GM12875 (cell line): ENCODE results near the gene LCLAT1.

Source experiments
- H3K4me3 ChIP-seq: one replicate; pipeline ENCODE4 v1.5.1; 2011; ENCODE audit warnings: low read depth, low read length, control low read depth
- CTCF ChIP-seq: IDR thresholded peaks from 2 replicates; pipeline ENCODE4 v1.5.1; 2011; ENCODE audit warnings: low read depth, mild to moderate bottlenecking, control low read depth, inconsistent platforms, low read length, moderate library complexity, borderline replicate concordance; ENCODE audit not compliant: insufficient read depth

The LCLAT1 gene

DNA sequence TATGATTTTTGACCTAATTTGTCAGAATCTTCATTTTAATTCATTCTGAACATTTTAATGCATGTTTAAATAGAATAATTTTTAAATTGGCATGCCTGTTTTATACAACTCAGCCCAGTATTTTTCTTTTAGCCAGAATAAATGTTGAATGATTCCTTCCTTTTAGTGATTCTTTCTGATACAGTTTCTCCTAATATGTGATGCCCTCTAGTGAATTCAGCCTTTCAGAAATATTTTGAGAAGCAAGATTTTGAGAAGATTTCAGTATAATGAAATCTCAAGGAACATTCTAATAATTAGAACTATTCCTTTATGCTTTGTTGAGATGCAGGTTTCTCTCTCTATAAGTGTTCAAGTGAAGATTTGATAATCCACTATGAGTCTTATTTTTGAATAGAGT is 28.5 kb downstream of the LCLAT1 start:
- no peak overlapping the region for H3K4me3 ChIP-seq
- no peak for TF ChIP-seq CTCF

DNA sequence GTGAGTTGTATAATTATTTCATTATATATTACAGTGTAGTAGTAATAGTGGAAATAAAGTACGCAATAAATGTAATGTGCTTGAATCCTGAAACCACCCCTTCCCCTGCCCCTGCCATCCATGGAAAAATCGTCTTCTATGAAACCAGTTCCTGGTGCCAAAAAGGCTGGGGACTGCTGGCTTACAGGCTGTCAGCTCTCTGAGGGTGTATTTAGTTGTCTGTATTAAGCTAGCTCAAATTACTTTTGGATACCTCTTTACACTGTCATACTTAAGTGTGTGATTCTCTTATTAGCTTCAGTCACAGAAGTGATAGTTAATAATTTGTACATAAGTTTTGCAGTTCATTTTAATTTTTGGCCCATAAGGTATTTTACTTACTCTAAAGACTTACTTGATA is 29.6 kb downstream of the LCLAT1 start:
- TF ChIP-seq CTCF, result no peak
- no peak overlapping the region for H3K4me3 ChIP-seq

DNA sequence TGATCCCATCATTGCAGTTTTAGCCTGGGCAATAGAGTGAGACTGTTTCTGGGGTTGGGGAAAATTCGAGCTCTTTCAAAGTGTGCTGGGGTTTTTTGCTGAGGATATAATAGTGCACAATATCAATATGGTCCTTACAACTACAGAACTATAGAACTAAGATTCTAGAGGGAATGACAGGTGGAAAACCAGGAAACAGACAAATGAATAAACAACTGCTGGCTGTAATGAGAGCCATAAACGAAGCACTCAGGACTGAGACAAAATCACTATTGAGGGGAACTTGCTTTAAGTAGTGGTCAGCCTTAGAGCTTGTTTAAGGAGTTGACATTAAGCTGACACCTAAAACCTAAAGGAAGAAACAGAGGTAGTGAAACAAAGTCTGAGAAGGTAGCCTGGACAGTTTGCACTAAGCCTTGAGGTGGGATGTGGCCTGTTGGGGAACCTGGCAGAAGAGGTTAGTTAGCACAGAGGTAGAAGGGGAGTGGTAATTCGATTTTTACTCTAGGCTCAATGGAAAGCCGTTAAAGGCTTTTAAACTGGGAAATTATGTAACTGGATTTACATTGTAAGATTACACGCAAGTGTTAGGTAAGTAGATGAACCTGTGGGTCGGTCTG is 33.8 kb downstream of the LCLAT1 start:
- no peak for TF ChIP-seq CTCF
- H3K4me3 ChIP-seq, result no peak overlapping the region

DNA sequence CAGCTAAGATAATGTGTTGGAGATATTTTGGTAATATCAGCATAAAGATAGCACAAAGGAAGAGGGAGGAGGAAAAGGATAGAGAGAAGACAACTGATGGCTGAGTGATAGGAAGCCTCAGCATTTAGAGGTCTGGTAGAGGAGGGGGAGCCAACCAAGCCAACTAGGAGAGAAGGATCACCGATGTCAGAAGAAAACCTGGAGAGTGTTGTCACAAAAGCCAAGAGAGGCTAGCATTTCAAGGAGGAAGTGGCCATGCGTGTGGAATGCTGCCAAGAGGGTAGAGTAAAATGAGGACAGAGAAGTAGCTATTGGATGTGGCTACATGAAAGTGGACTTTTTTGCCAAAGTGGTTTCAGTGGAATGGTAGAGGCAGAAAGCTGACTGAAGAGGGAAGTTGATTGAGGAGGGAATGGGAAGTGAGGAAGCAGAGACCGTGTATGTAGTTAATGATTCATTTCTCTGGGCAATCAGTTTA is 34.3 kb downstream of the LCLAT1 start:
- no peak for TF ChIP-seq CTCF
- no peak overlapping the region for H3K4me3 ChIP-seq

GRCh38 chr2:30482011-30482410 is 35.0 kb downstream of the LCLAT1 start:
- no peak overlapping the region for H3K4me3 ChIP-seq
- TF ChIP-seq CTCF, result no peak

DNA sequence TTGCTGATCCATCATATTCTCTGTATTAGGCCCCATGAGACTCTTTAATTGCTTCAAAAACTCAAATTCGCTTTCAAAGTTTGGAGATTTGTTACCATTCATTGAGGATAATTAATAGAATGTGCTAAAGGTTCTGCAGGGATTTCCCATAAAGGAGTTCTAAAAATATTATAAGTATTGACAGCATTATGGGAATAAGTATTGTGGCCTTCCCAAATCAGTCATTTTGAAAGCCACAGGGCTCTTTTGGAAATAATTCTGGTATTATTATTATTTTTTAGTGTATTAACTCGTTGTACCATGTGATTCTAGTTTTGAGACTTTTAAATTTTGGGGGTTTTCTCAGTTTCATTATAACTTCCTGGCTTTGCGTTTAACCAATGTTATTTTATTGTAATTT is 37.1 kb downstream of the LCLAT1 start:
- no peak for TF ChIP-seq CTCF
- no peak overlapping the region for H3K4me3 ChIP-seq

DNA sequence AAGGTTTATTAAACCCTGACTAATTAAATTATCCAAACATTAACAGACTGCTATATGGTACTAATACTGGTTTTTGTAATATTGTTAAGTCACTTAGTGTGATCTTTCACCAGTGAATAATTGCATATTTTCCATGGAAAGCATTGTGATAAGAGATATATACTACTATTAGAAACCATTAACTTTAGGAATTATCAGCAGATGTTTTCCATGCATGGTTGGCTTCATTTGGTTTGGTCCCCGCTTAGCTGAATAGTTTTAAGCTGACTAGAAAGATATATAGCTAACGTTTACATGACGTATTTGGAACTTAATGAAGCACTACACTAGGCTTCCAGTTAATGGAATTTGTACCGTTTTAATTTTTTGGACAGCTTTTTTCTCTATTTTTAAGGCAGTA is 37.9 kb downstream of the LCLAT1 start:
- no peak overlapping the region for H3K4me3 ChIP-seq
- no peak for TF ChIP-seq CTCF
